Measurements from ENCODE around the gene NCCRP1. TPM values are rescaled to one million over a fixed set of nuclear protein-coding genes. Genes with fewer than 3 reads are reported as not detected.

The NCCRP1 gene
- total RNA-seq: not detected

GRCh38 chr19:39196860-39197562 lies at the start of gene NCCRP1:
TSS of gene NCCRP1 (plus strand) at chr19:39196964. CDS start at chr19:39196983, 19 bp downstream.
- H3K4me1 Mint-ChIP-seq: peaks cover 8% of the 10 kb centered on the region
- DNase-seq: peak; percentile 16
- peak within 1 kb of the TSS; percentile 8 for H3K4me3 Mint-ChIP-seq
- H3K27ac Mint-ChIP-seq: no peak within 1 kb of the TSS
- H3K27me3 Mint-ChIP-seq: peaks cover 79% of the 10 kb centered on the region
- H3K9me3 Mint-ChIP-seq: no peaks in the 10 kb centered on the region
- H3K36me3 Mint-ChIP-seq: no peaks in the 10 kb centered on the region

- Mint-ChIP-seq H3K4me3 (no peak overlapping the region), H3K27ac (no peak overlapping the region), H3K4me1 (peaks cover 8% of the 10 kb centered on the region)
Measured at GRCh38 chr19:39147480-39147879, 49.3 kb upstream of the NCCRP1 start.

GRCh38 chr19:39148939-39149529 lies 47.7 kb upstream of the NCCRP1 start:
- Mint-ChIP-seq H3K36me3 (no peaks in the 10 kb centered on the region), H3K27ac (no peak overlapping the region), H3K9me3 (no peaks in the 10 kb centered on the region), H3K27me3 (no peaks in the 10 kb centered on the region), H3K4me1 (peaks cover 11% of the 10 kb centered on the region), H3K4me3 (no peak overlapping the region)
- DNase-seq: no peak

More at GRCh38 chr19:39147480-39147879, 49.3 kb upstream of the NCCRP1 start:
- H3K36me3 Mint-ChIP-seq: no peaks in the 10 kb centered on the region
- no peaks in the 10 kb centered on the region for H3K9me3 Mint-ChIP-seq
- H3K27me3 Mint-ChIP-seq: no peaks in the 10 kb centered on the region
- DNase-seq: no peak

DNA sequence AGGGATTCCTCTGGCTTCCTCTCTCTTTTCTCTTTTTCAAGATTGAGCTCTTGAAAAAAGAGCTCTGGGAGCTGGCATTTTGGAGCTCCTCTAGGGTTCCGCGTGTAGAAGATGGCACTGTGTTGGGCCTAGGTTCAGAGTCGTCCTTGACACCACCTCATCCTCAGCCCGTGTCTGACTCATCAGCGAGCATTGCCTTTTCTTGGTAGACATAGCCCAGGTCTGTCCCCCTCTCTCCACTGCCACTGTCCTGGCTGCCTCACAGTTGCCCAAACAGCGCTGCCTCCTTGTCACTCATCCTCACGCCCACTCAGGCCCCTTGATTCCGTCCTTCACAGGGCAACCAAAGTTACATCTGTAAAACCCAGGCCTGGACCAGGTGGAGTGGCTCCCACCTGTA lies 46.5 kb upstream of the NCCRP1 start:
- Mint-ChIP-seq H3K4me3 (no peak overlapping the region), H3K27ac (no peak overlapping the region)

GRCh38 chr19:39150807-39151600 lies 45.8 kb upstream of the NCCRP1 start:
- DNase-seq: no peak
- no peak overlapping the region for H3K4me3 Mint-ChIP-seq
- H3K36me3 Mint-ChIP-seq: no peaks in the 10 kb centered on the region
- H3K27ac Mint-ChIP-seq: no peak overlapping the region
- H3K27me3 Mint-ChIP-seq: no peaks in the 10 kb centered on the region
- H3K4me1 Mint-ChIP-seq: peaks cover 8% of the 10 kb centered on the region
- H3K9me3 Mint-ChIP-seq: no peaks in the 10 kb centered on the region

More for the DNA sequence above, 46.5 kb upstream of the NCCRP1 start:
- Mint-ChIP-seq H3K4me1 (peaks cover 8% of the 10 kb centered on the region), H3K27me3 (no peaks in the 10 kb centered on the region), H3K9me3 (no peaks in the 10 kb centered on the region), H3K36me3 (no peaks in the 10 kb centered on the region)
- no peak for DNase-seq

DNA sequence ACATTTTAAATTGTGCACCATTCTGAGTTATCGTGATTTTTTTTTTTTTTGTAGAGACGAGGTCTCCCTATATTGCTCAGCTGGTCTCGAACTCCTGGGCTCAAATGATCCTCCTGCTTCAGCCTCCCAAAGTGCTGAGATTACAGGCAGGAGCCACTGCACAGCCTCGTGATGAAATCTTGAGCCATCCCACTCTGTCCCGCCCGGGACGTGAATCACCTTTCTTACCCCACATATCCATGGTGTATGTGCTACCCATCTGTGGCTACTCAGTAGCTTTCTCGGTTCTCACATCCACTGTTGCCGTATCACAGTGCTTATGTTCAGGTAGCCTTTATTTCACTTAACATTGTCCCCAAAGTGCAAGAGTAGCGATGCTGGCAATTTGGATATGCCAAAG lies 44.7 kb upstream of the NCCRP1 start:
- H3K27me3 Mint-ChIP-seq: no peaks in the 10 kb centered on the region
- no peaks in the 10 kb centered on the region for H3K9me3 Mint-ChIP-seq
- H3K4me3 Mint-ChIP-seq: no peak overlapping the region
- H3K27ac Mint-ChIP-seq: no peak overlapping the region
- no peak for DNase-seq
- no peaks in the 10 kb centered on the region for H3K36me3 Mint-ChIP-seq
- peaks cover 7% of the 10 kb centered on the region for H3K4me1 Mint-ChIP-seq

DNA sequence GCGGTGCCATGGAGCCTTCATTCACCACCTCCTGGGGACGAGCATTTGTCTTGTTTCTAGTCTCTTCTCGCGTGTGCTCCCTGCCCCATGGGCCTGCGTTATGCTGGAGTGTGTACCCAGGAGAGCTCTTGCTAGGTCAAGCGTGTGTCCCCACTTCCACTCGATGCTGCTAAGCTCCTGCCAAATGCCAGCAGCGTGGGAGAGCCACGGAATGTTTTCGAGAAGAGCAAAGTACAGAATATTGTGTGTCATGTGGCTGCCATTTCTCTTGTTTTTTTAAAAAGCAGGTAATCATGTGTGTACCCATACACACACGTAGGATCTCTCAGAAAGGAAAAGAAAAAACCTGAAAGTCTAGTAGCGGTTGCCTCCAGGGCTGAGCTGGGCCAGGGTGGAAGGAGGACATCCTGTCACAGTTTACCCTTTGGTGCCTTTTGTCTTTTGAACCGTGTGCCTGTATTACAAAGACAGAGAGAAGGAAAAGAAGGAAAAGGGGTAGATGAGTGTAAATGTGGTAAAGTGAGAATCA lies 42.6 kb upstream of the NCCRP1 start:
- Mint-ChIP-seq H3K4me1 (peaks cover 9% of the 10 kb centered on the region), H3K27me3 (no peaks in the 10 kb centered on the region), H3K27ac (no peak overlapping the region), H3K36me3 (no peaks in the 10 kb centered on the region), H3K9me3 (no peaks in the 10 kb centered on the region), H3K4me3 (no peak overlapping the region)
- no peak for DNase-seq

DNA sequence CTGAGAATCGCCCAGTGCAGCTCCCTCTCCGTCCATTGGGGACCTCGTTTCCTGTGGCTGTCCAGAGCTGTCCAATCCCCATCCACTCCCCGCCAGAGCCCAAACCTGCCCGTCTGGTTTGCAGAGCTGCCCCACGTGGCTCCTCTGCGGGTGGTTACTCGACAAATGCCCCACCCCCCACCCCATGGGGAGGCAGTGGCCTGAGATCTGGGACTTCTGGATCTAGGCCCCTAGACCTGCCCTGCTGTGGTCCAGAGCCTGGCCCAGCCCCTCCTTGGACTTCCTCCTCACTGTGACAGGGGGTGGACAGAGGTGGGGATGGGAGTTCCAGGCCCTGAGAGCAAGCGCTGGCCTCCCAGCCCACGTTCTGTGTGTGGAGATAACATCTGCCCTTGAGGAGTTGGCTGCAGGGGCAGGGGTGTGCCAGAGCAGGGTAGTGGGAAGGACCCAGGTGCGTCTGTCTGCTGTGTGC lies 42.1 kb upstream of the NCCRP1 start:
- no peak overlapping the region for H3K4me3 Mint-ChIP-seq
- no peak overlapping the region for H3K27ac Mint-ChIP-seq
- H3K9me3 Mint-ChIP-seq: no peaks in the 10 kb centered on the region
- no peaks in the 10 kb centered on the region for H3K36me3 Mint-ChIP-seq
- peaks cover 9% of the 10 kb centered on the region for H3K4me1 Mint-ChIP-seq
- DNase-seq: no peak
- H3K27me3 Mint-ChIP-seq: no peaks in the 10 kb centered on the region

GRCh38 chr19:39155114-39155700 lies 41.6 kb upstream of the NCCRP1 start:
- H3K4me3 Mint-ChIP-seq: no peak overlapping the region
- H3K9me3 Mint-ChIP-seq: no peaks in the 10 kb centered on the region

GRCh38 chr19:39155741-39156140 lies 41.0 kb upstream of the NCCRP1 start:
- Mint-ChIP-seq H3K36me3 (no peaks in the 10 kb centered on the region), H3K27me3 (no peaks in the 10 kb centered on the region), H3K4me3 (no peak overlapping the region), H3K9me3 (no peaks in the 10 kb centered on the region), H3K4me1 (peaks cover 14% of the 10 kb centered on the region), H3K27ac (no peak overlapping the region)
- DNase-seq: no peak

More at GRCh38 chr19:39155114-39155700, 41.6 kb upstream of the NCCRP1 start:
- no peak overlapping the region for H3K27ac Mint-ChIP-seq
- H3K36me3 Mint-ChIP-seq: no peaks in the 10 kb centered on the region
- peaks cover 9% of the 10 kb centered on the region for H3K4me1 Mint-ChIP-seq
- H3K27me3 Mint-ChIP-seq: no peaks in the 10 kb centered on the region
- DNase-seq: no peak

DNA sequence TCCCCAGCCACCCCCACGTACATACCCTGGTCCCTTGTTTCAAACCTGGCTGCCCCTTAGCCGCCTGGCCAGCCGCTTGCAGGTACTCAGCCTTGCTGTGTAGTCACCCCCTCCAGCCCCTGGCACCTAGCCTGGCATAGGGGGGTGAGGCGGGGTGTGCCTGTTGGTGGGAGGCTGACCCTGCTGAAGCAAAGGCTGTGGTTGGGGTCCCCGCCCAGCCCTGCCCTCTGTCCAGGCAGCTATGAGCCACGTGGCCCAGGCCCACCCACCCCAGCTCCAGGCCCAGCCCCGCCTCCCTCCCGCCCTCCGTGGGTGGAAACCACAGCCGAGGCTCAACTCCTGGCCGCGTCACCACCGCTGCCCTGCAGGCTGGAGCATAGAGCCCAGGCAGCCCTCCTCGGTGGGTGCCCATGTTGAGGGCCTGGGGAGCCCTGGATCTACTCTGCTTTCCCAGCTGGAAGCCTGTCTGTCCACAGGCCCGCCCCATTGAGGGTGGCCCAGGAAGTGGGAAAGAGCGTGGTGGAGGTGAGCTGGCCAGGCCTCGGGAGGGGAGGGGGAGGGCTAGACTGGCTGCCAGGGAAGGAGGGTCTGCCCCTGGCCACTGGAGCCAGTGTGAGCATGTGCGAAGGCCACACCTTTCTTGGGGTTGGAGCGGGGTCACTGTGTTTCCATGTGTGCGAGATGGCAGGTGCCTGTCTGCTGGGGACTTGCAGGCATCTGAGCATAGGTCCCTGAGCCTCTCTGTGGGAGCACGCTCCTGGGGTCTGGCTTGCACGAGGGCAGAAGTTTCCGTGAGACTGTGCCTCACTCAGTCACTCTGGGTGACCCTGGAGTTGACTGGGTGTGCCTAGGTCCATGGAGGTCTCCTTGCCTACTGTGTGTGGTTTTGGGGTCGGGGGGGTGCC lies 40.2 kb upstream of the NCCRP1 start:
- no peaks in the 10 kb centered on the region for H3K9me3 Mint-ChIP-seq
- no peak overlapping the region for H3K4me3 Mint-ChIP-seq
- H3K27me3 Mint-ChIP-seq: no peaks in the 10 kb centered on the region
- H3K36me3 Mint-ChIP-seq: no peaks in the 10 kb centered on the region
- H3K4me1 Mint-ChIP-seq: peaks cover 14% of the 10 kb centered on the region
- DNase-seq: no peak
- H3K27ac Mint-ChIP-seq: no peak overlapping the region

DNA sequence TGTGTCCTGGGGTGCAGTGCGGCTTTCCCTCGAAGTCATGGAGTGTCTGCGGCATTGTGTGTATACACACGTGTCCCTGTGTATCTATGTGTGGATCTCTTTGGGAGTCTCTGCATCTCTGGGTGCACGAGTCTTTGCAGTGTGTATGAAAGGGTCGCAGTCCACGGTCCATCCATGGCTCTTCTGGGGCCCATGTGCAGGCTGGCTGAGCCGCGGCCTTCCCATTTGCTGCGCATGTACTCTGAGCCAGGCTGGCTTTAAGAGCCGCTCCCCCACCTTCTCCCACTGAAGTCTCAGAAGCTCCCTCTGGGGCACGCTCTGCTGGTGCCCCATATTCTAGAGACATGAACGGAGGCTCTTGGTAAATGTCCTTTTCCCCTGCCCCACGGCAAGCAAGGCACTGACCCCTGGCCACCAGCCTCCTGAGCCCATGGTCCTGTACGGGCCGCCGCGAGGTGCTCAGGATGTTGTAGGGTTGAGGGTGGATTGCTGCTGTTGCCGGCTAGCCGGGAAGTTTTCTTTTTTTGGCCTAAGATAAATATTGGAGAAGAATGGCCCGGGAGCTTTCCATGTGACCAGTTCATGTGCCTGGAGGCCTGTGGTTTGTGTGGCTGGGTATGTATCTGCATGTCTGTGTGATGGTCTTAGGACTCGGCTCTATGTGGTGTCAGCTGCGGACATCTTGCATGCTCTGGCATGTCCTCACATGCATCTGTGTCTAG lies 39.3 kb upstream of the NCCRP1 start:
- no peaks in the 10 kb centered on the region for H3K27me3 Mint-ChIP-seq
- no peak for DNase-seq
- H3K36me3 Mint-ChIP-seq: no peaks in the 10 kb centered on the region
- H3K4me3 Mint-ChIP-seq: no peak overlapping the region
- H3K9me3 Mint-ChIP-seq: no peaks in the 10 kb centered on the region
- peaks cover 15% of the 10 kb centered on the region for H3K4me1 Mint-ChIP-seq
- no peak overlapping the region for H3K27ac Mint-ChIP-seq

DNA sequence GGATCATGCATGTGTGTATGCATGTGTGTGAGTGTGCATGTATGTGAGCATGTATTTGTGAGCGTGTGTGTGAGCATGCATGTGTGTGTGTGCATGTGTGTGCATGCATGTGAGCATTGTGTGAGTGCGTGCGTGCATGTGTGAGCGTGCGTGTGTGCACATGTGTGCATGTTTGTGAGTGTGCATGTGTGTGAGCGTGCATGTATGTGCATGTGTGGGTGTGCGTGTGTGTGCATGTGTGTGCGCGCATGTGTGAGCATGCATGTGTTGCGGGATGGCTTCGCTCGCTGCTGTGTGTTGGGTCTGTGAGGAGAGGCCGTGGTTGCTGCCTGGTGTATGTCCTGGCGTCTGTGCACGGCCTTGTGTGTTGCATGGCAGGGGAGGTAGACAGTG lies 38.8 kb upstream of the NCCRP1 start:
- DNase-seq: no peak
- H3K4me3 Mint-ChIP-seq: no peak overlapping the region
- H3K4me1 Mint-ChIP-seq: peaks cover 20% of the 10 kb centered on the region
- no peaks in the 10 kb centered on the region for H3K9me3 Mint-ChIP-seq
- H3K27me3 Mint-ChIP-seq: no peaks in the 10 kb centered on the region
- H3K36me3 Mint-ChIP-seq: no peaks in the 10 kb centered on the region
- H3K27ac Mint-ChIP-seq: no peak overlapping the region

Measured in activated naive CD8-positive, alpha-beta T cell treated with anti-CD3 and anti-CD28 coated beads for 36 hours (primary cell).